SHP77 treated with DMSO at 0.1 percent for 48 hours (cell line): ENCODE data around the gene REV1.
"Not testable (repeated sequence)": the region's sequence is repeated elsewhere in the genome, so short reads cannot be mapped to it uniquely, and the experiment has no call there.

Experiments
- DNase-seq: peaks from one replicate; lab custom pipeline; 2025; lab: John Stamatoyannopoulos, UW

Gene REV1

GRCh38 chr2:99403084-99403483 is 86.7 kb downstream of the REV1 start:
- DNase-seq, result no peak

GRCh38 chr2:99401841-99402240 is 88.0 kb downstream of the REV1 start:
- DNase-seq, result no peak

GRCh38 chr2:99399795-99400194 is 90.0 kb downstream of the REV1 start:
- no peak for DNase-seq

- DNase-seq, result no peak
Observed at GRCh38 chr2:99399063-99399462, 90.8 kb downstream of the REV1 start.

GRCh38 chr2:99398303-99398702 is 91.5 kb downstream of the REV1 start:
- no peak for DNase-seq

GRCh38 chr2:99397266-99397920 is 92.4 kb downstream of the REV1 start:
- no peak for DNase-seq

- no peak for DNase-seq
Observed at GRCh38 chr2:99395589-99396130, 94.2 kb downstream of the REV1 start.

GRCh38 chr2:99389946-99390345 is 99.9 kb downstream of the REV1 start:
- DNase-seq, result no peak

- no peak for DNase-seq
Observed at GRCh38 chr2:99389371-99389770, 100.4 kb downstream of the REV1 start.

GRCh38 chr2:99388892-99389291 is 100.9 kb downstream of the REV1 start:
- DNase-seq, result no peak

- no peak for DNase-seq
Observed at GRCh38 chr2:99386011-99386410, 103.8 kb downstream of the REV1 start.

GRCh38 chr2:99382143-99382542 is 107.7 kb downstream of the REV1 start:
- DNase-seq, result no peak

GRCh38 chr2:99380376-99381010 is 109.3 kb downstream of the REV1 start:
- DNase-seq, result no peak

GRCh38 chr2:99377879-99378278 is 111.9 kb downstream of the REV1 start:
- no peak for DNase-seq

- no peak for DNase-seq
Observed at GRCh38 chr2:99376254-99376864, 113.5 kb downstream of the REV1 start.

GRCh38 chr2:99374747-99375146 is 115.1 kb downstream of the REV1 start:
- DNase-seq, result no peak

GRCh38 chr2:99373144-99373543 is 116.7 kb downstream of the REV1 start:
- DNase-seq, result no peak

- DNase-seq, result not testable (repeated sequence)
Observed at GRCh38 chr2:99368854-99369253, 121.0 kb downstream of the REV1 start.

- DNase-seq, result no peak
Observed at GRCh38 chr2:99365661-99366060, 124.2 kb downstream of the REV1 start.

- DNase-seq, result no peak
Observed at GRCh38 chr2:99356853-99357252, 133.0 kb downstream of the REV1 start.

- not testable (repeated sequence) for DNase-seq
Observed at GRCh38 chr2:99354825-99355224, 135.0 kb downstream of the REV1 start.

- no peak for DNase-seq
Observed at GRCh38 chr2:99354070-99354469, 135.7 kb downstream of the REV1 start.
